Suprapubic skin (tissue), 4 donors: ENCODE measurements around the gene RIC3.

Experiments used
- POLR2A ChIP-seq, 2 donors: fragments of 450-650 bp; IDR thresholded peaks; one replicate each; pipeline ENCODE4 v1.6.1; 2017; ENCODE audit warnings: antibody characterized with exemption in 2 of 2, mild to moderate bottlenecking in 2 of 2, moderate library complexity in 2 of 2
- POLR2AphosphoS5 ChIP-seq, 3 donors: sonication (generic); formaldehyde crosslinking; IDR thresholded peaks; one replicate each; pipeline ENCODE4 v1.6.1; 2017; ENCODE audit warnings: antibody characterized with exemption in 3 of 3
- TF ChIP-seq, protein P1 (sequence below), 2 donors: fragments of 200-600 bp in 1 of 2; fragments of 450-650 bp in 1 of 2; sonication (generic) in 1 of 2; IDR thresholded peaks; one replicate each; pipeline ENCODE4 v1.5.1; 2016 to 2019; ENCODE audit warnings: antibody characterized with exemption in 2 of 2, mild to moderate bottlenecking in 1 of 2, moderate library complexity in 1 of 2

DNA sequence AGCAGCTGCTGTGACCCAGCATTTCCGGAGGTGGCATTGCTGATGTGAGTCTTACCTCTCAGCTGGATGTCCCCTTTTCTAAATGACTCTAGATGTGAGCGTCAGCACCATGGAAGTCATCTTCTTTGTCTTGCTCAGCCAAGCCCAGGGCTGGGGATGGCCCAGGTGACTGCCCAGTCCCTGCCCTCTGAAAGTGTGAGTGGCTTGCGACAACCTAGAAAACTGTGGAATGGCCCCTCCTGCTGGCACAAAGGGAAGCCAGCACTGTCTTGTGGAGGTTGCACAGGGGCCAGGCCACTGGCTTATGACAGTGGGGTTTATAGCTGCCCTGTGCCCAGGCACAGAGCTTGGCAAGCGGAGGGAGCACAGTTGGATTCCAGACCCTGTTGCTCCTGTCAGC, 81.6 kb downstream of the RIC3 start:
- TF ChIP-seq POLR2A (IDR thresholded peaks at IDR 0.05) (no peak), POLR2AphosphoS5 (IDR thresholded peaks at IDR 0.05) (no peak)
- TF ChIP-seq, protein P1, sequence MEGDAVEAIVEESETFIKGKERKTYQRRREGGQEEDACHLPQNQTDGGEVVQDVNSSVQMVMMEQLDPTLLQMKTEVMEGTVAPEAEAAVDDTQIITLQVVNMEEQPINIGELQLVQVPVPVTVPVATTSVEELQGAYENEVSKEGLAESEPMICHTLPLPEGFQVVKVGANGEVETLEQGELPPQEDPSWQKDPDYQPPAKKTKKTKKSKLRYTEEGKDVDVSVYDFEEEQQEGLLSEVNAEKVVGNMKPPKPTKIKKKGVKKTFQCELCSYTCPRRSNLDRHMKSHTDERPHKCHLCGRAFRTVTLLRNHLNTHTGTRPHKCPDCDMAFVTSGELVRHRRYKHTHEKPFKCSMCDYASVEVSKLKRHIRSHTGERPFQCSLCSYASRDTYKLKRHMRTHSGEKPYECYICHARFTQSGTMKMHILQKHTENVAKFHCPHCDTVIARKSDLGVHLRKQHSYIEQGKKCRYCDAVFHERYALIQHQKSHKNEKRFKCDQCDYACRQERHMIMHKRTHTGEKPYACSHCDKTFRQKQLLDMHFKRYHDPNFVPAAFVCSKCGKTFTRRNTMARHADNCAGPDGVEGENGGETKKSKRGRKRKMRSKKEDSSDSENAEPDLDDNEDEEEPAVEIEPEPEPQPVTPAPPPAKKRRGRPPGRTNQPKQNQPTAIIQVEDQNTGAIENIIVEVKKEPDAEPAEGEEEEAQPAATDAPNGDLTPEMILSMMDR (IDR thresholded peaks at IDR 0.05): no peak
